Right forelimb (tissue), 1 donor: ENCODE measurements around the gene HINT3.
"Not testable (repeated sequence)": the region's sequence is repeated elsewhere in the genome, so short reads cannot be mapped to it uniquely, and the experiment has no call there.

ENCODE experiments used
- DNase-seq: peaks from one replicate; pipeline ENCODE4 v3.0.0-alpha.2; 2018

The HINT3 gene

DNA sequence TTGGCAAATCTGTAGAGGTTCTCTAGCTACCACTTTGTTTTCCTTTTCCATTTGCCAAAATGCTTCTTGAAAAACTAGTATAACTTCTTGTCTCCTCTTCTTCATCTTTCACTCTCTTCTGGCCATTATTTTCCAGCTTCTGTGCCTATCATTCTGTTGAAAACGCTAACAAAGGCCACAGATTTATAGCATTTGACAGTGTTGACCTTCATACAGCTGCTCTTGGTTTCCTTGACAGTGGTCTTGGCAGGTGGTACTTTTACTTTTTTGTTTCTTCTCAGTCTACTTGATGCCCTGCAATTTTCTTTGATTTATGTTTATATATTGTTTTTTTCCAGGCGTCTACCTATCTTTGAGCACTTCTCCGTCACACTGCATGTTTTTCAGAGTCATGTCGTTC is 53.5 kb downstream of the HINT3 start:
- no peak for DNase-seq

DNA sequence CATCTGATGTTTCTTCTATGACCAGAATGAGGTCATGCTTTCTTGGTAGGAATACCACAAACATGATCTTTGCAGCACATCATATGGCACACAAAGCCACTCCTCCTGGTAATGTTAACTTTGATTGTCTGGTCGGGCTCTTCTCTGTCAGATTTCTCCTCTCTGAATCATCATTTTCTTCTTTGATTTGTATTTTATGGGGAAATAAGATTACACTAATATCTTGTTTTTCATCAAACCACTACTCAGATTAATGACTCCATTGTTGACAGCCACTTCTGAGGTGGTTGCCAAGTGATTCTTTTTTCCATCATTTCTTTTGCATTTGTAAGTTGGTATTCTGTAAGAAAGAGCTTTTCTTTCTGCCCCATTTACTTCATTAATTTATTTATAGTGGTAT is 59.3 kb downstream of the HINT3 start:
- no peak for DNase-seq

- DNase-seq, result no peak
Measured at GRCh38 chr6:126016591-126016990, 60.0 kb downstream of the HINT3 start.

DNA sequence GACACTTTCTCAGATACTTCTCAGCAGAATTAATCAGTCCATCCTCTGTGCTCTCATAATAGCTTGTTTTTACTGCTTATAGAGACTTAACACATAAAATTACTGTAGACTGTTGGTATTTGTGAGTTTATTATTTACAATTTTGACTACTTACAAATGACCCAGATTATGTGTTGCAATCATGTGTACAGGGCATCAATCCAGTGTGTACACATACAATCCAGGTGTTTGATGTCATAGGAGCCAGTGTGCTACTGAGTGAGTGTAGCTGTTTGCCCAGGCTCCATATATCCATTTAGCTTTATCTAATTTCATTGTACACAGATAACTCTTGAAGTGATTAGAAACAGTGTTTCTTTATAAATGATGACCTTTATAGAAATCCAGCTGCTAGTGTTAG is 61.1 kb downstream of the HINT3 start:
- no peak for DNase-seq

- no peak for DNase-seq
Measured at GRCh38 chr6:126020305-126021050, 63.9 kb downstream of the HINT3 start.

GRCh38 chr6:126023474-126023873 is 66.9 kb downstream of the HINT3 start:
- DNase-seq, result not testable (repeated sequence)

DNA sequence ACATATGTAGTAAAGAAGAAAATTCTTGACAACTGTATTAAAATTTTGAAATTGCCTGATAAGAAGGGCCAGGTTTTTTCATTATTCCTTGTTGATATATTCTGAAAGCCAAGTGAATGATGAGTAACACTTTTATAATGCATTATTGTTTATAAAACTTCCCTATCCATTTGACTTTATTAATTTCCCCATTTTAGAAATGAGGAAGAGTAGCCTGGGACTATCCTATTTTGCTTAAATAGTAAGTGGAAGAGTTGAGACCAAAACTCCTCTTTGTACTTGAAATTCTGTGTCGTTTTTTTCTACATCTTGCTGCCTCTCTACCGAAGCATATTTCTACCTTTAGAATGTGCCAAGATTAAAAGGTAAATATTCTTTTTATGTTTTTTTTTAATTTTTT is 69.4 kb downstream of the HINT3 start:
- no peak for DNase-seq

DNA sequence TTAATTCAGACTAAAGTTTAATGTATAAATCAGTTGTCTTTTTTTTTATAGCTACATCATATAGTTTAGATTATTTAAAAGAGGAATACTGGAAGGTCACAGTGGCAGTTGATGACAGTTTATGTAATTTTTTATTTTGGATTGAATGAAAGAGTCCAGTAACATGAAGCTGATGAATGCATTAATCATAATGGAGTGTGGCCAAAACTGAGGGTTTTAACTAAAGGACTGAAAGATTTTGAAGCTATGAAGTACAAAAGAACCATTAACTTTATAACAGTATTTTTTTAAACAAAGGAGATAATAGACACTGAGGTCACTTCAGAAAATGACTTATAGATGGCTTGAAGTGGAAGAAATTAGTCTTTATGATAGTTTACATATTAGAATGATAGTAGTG is 71.0 kb downstream of the HINT3 start:
- DNase-seq, result no peak
